ENCODE data around the gene THSD4.
A peak's percentile ranks its signal among the peaks of the same experiment; 100 is the strongest.

The THSD4 gene

DNA sequence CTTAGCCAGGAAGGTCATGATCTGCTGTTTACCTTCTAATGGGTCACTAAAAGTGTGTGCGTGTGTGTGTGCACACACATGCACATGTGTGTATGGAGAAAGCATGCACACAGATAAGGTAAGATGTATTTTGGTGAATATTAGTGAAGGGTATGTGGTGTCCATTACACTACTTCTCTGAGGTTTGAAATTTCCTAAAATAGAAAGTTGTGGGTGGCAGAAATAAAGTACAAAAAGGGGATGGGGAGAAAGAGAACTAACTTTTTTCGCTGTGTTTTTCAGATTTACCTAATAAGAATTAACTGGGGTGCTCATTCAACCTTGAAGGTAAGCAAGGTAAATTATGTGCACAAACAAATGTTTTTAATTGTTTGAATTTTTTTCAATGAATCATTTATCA is 670.7 kb downstream of the THSD4 start:
- Histone ChIP-seq H3K4me3 (no peak overlapping the region), H3K27ac (no peak overlapping the region)
- DNase-seq (ENCODE audit: low spot score), result no peak
- TF ChIP-seq, protein P1, sequence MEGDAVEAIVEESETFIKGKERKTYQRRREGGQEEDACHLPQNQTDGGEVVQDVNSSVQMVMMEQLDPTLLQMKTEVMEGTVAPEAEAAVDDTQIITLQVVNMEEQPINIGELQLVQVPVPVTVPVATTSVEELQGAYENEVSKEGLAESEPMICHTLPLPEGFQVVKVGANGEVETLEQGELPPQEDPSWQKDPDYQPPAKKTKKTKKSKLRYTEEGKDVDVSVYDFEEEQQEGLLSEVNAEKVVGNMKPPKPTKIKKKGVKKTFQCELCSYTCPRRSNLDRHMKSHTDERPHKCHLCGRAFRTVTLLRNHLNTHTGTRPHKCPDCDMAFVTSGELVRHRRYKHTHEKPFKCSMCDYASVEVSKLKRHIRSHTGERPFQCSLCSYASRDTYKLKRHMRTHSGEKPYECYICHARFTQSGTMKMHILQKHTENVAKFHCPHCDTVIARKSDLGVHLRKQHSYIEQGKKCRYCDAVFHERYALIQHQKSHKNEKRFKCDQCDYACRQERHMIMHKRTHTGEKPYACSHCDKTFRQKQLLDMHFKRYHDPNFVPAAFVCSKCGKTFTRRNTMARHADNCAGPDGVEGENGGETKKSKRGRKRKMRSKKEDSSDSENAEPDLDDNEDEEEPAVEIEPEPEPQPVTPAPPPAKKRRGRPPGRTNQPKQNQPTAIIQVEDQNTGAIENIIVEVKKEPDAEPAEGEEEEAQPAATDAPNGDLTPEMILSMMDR (IDR thresholded peaks at IDR 0.05), result no peak

DNA sequence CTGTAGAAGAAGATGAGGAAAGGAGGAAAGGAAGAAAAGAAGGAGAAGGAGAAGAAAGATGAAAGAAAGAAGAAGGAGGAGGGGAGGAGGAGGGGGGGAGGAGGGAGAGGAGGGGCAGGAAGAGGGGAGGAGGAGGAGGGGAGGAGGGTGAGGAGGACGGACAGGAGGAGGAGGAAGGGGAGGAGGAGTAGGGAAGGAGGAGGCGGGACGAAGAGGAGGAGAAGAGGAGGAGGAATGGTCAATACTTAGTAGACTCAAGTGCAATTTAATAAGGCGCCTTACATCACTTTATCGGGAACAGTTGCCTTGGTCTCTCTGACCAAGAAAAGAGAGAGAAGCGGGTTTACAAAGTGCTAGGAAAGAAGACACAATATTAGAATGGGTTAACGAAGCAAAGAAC is 671.4 kb downstream of the THSD4 start:
- DNase-seq (ENCODE audit: low spot score), result peak; percentile 16
- no peak overlapping the region for H3K4me3 ChIP-seq
- TF ChIP-seq, protein P1 (IDR thresholded peaks at IDR 0.05), result no peak
- no peak overlapping the region for H3K27ac ChIP-seq

GRCh38 chr15:71788646-71789579 is 673.6 kb downstream of the THSD4 start:
- Histone ChIP-seq H3K27ac (no peak overlapping the region), H3K4me3 (no peak overlapping the region)
- DNase-seq (ENCODE audit: low spot score), result peak; percentile 19
- TF ChIP-seq, protein P1 (IDR thresholded peaks at IDR 0.05), result no peak

- TF ChIP-seq, protein P1 (IDR thresholded peaks at IDR 0.05), result no peak
- no peak overlapping the region for H3K27ac ChIP-seq
- no peak overlapping the region for H3K4me3 ChIP-seq
- DNase-seq (ENCODE audit: low spot score), result peak; percentile 11
These were observed 674.3 kb downstream of the THSD4 start for GRCh38 chr15:71789616-71790015.

DNA sequence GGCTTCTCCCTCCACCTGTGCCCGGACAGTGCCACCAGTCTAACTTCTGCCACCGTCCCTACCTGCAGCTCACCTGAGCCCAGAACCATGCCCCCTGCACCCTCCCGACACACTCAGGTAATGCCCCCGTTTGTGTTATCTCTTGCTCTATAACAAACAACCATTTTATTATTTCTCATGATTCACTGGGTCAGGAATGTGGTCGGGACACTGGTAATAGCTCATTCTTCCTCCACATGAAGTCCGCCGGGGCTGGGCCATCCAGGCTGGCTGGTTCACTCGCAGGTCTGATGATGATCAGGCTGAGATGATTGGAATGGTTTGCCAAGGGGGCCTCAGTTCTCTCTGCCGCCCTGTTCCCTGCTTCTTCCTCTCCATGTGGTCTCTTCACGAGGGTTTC is 674.8 kb downstream of the THSD4 start:
- no peak overlapping the region for H3K4me3 ChIP-seq
- no peak overlapping the region for H3K27ac ChIP-seq
- TF ChIP-seq, protein P1 (IDR thresholded peaks at IDR 0.05), result no peak
- DNase-seq (ENCODE audit: low spot score), result peak; percentile 55

DNA sequence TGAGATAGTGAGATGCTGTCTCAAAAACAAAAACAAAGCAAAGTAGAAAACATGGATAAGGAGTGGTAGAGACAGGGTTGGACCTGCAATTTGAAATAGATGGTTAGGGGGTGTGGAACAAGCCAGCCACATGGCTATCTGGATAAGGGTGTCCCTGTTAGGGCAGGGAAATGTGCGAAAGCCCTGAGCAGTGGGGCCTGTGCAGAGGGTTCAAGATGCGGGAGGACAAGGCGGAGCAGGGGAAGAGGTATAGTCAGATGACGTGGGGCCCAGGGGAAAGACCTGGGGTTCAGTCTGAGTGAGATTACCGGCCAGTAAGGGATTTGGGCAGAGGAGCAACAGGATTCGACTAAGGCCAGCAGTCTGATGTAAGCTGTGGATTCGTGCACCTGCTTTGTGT is 676.7 kb downstream of the THSD4 start:
- Histone ChIP-seq H3K4me3 (no peak overlapping the region), H3K27ac (no peak overlapping the region)
- peak; percentile 43 for DNase-seq (ENCODE audit: low spot score)
- TF ChIP-seq, protein P1 (IDR thresholded peaks at IDR 0.05), result no peak

DNA sequence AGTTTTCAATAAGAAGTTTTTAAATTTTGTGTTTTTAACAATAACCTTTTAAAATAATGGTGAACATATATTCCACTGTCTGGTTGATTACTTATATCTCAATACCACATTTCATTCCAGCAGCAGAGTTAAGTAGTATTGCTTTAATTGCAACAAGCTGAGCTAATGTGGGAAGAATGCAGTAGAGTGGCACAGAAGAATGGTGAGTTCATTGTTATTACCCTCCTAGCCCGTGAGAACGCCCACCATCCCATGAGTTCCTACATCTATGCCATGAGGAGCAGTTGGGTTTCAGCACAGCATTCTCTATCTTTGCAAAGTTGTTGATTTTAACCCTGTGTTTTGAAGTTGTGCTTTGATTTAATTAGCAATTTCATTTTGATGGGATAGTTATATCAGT is 677.2 kb downstream of the THSD4 start:
- DNase-seq (ENCODE audit: low spot score), result peak; percentile 24
- no peak overlapping the region for H3K27ac ChIP-seq
- H3K4me3 ChIP-seq, result no peak overlapping the region
- TF ChIP-seq, protein P1 (IDR thresholded peaks at IDR 0.05), result no peak
